WTC11 (cell line): ENCODE data around the gene PLD3.

Experiments used
- ATF3 ChIP-seq: sonication (generic); formaldehyde crosslinking; conservative IDR thresholded peaks from 2 replicates; pipeline ENCODE4 v1.8.1; 2022; ENCODE audit warnings: mild to moderate bottlenecking, missing genetic modification reagents
- CDX4 ChIP-seq: fragments of 250-450 bp; sonication (Bioruptor Pico); IDR thresholded peaks from 2 replicates; pipeline ENCODE4 v1.9.0; 2021; ENCODE audit warnings: moderate library complexity, mild to moderate bottlenecking, inconsistent platforms, borderline replicate concordance
- CREB1 ChIP-seq: sonication (generic); formaldehyde crosslinking; IDR thresholded peaks from 2 replicates; pipeline ENCODE4 v1.8.0; 2023; ENCODE audit warnings: mild to moderate bottlenecking, missing genetic modification reagents
- KAT7 ChIP-seq: sonication (generic); formaldehyde crosslinking; IDR thresholded peaks from 2 replicates; pipeline ENCODE4 v1.8.1; 2023; ENCODE audit warnings: missing genetic modification reagents, mild to moderate bottlenecking, borderline replicate concordance
- MXD4 ChIP-seq: fragments of 250-450 bp; sonication (Bioruptor Pico); IDR thresholded peaks from 2 replicates; pipeline ENCODE4 v1.8.0; 2021; ENCODE audit warnings: mild to moderate bottlenecking, moderate library complexity, borderline replicate concordance
- NFYB ChIP-seq: sonication (generic); formaldehyde crosslinking; conservative IDR thresholded peaks from 2 replicates; pipeline ENCODE4 v1.8.0; 2022; ENCODE audit warnings: low read depth, missing genetic modification reagents
- STAT6 ChIP-seq: sonication (generic); formaldehyde crosslinking; conservative IDR thresholded peaks from 2 replicates; pipeline ENCODE4 v1.8.1; 2023; ENCODE audit warnings: mild to moderate bottlenecking, low read depth, missing genetic modification reagents, moderate library complexity
- TF ChIP-seq, protein P1 (sequence below): fragments of 200-600 bp; IDR thresholded peaks from 2 replicates; pipeline ENCODE4 v1.8.0; 2022; ENCODE audit warnings: antibody characterized with exemption

DNA sequence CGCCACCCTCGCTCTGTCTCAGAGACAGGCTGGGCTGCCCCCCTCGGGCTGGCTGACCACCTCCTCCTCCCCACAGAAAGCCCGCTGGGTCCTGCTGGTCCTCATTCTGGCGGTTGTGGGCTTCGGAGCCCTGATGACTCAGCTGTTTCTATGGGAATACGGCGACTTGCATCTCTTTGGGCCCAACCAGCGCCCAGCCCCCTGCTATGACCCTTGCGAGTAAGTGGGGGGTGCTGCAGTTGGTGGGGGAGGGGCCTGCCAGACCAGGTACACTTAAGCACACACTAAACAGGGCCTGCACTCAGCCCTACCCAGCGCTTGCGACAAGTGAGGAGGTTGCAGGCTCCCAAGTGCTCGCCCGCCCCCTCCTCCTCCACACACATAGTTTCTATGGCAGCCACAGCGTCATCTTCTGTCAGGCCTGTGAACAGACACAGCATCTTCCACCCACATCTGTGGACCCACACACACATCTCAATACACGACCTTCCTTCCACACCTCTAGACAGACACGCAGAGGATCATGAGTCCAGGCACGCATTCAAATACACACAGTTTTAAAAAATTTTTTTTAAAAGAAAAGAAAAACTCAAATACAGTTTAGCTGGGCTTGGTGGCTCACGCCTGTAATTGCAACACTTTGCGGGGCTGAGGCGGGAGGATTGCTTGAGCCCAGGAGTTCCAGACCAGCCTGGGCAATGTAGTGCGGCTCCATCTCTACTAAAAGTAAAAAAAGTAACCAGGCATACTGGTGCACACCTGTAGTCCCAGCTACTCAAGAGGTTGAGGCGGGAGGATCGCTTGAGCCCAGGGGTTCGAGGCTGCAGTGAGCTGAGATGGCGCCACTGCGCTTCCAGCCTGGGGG, 18.4 kb downstream of the PLD3 start:
- TF ChIP-seq CDX4 (CRISPR knock-in tag) (no peak), MXD4 (CRISPR knock-in tag) (no peak), ATF3 (CRISPR knock-in tag) (no peak), CREB1 (CRISPR knock-in tag) (no peak), NFYB (CRISPR knock-in tag) (no peak), KAT7 (no peak), STAT6 (CRISPR knock-in tag) (no peak)
- TF ChIP-seq, protein P1, sequence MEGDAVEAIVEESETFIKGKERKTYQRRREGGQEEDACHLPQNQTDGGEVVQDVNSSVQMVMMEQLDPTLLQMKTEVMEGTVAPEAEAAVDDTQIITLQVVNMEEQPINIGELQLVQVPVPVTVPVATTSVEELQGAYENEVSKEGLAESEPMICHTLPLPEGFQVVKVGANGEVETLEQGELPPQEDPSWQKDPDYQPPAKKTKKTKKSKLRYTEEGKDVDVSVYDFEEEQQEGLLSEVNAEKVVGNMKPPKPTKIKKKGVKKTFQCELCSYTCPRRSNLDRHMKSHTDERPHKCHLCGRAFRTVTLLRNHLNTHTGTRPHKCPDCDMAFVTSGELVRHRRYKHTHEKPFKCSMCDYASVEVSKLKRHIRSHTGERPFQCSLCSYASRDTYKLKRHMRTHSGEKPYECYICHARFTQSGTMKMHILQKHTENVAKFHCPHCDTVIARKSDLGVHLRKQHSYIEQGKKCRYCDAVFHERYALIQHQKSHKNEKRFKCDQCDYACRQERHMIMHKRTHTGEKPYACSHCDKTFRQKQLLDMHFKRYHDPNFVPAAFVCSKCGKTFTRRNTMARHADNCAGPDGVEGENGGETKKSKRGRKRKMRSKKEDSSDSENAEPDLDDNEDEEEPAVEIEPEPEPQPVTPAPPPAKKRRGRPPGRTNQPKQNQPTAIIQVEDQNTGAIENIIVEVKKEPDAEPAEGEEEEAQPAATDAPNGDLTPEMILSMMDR, result no peak; the same call in 1 of the 2 replicates
